Measurements from ENCODE around the gene AOPEP.
A peak's percentile ranks its signal among the peaks of the same experiment; 100 is the strongest.

The AOPEP gene

DNA sequence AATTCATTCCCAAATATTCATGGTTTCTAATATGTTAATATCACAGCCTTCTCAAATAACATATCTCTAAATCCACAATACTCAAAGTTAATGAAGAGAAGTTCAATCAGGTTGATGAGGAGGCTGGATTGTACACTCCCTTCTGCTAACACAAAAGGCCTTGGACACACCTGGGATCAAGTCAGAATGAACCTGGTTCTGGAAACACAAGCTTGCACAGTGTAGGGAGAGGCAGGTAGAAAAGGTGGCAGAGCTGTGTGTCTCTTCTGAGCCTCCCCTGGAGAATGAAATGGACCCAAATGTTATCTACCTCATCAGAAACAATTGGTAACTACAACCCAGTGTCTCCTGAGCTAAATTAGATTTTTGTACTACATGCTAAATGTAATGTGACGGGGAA, 46.5 kb upstream of the AOPEP start:
- no peaks in the 10 kb centered on the region for H3F3A ChIP-seq (ENCODE audit: insufficient read depth, low read length)
- H3K27me3 ChIP-seq (ENCODE audit: insufficient read depth, low read length) = no peaks in the 10 kb centered on the region
- H2AFZ ChIP-seq (ENCODE audit: low read length) = no peak overlapping the region
- no peaks in the 10 kb centered on the region for H4K20me1 ChIP-seq (ENCODE audit: insufficient read depth, low read length)
- H3K79me2 ChIP-seq (ENCODE audit: insufficient read depth, low read length) = no peaks in the 10 kb centered on the region
- no peaks in the 10 kb centered on the region for H3K9me2 ChIP-seq (ENCODE audit: low read depth, low read length)
- H3K27ac ChIP-seq (ENCODE audit: low read depth, low read length, poor library complexity, severe bottlenecking) = no peak overlapping the region
- H3K4me1 ChIP-seq (ENCODE audit: insufficient read depth, low read length, severe bottlenecking) = peaks cover 3% of the 10 kb centered on the region
- no peak overlapping the region for H3K9ac ChIP-seq (ENCODE audit: low read length)
- no peaks in the 10 kb centered on the region for H3K36me3 ChIP-seq (ENCODE audit: insufficient read depth, low read length)
- TF ChIP-seq EZH2 (IDR thresholded peaks at IDR 0.05; ENCODE audit: borderline replicate concordance, low read length) = no peak
- TF ChIP-seq, protein P1, sequence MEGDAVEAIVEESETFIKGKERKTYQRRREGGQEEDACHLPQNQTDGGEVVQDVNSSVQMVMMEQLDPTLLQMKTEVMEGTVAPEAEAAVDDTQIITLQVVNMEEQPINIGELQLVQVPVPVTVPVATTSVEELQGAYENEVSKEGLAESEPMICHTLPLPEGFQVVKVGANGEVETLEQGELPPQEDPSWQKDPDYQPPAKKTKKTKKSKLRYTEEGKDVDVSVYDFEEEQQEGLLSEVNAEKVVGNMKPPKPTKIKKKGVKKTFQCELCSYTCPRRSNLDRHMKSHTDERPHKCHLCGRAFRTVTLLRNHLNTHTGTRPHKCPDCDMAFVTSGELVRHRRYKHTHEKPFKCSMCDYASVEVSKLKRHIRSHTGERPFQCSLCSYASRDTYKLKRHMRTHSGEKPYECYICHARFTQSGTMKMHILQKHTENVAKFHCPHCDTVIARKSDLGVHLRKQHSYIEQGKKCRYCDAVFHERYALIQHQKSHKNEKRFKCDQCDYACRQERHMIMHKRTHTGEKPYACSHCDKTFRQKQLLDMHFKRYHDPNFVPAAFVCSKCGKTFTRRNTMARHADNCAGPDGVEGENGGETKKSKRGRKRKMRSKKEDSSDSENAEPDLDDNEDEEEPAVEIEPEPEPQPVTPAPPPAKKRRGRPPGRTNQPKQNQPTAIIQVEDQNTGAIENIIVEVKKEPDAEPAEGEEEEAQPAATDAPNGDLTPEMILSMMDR (IDR thresholded peaks at IDR 0.05; ENCODE audit: low read length) = no peak
- no peak overlapping the region for H3K4me2 ChIP-seq (ENCODE audit: low read length)
- H3K9me3 ChIP-seq (ENCODE audit: low read length) = no peaks in the 10 kb centered on the region
- H3K4me3 ChIP-seq (ENCODE audit: low read depth, low read length, poor library complexity, severe bottlenecking) = no peak overlapping the region

DNA sequence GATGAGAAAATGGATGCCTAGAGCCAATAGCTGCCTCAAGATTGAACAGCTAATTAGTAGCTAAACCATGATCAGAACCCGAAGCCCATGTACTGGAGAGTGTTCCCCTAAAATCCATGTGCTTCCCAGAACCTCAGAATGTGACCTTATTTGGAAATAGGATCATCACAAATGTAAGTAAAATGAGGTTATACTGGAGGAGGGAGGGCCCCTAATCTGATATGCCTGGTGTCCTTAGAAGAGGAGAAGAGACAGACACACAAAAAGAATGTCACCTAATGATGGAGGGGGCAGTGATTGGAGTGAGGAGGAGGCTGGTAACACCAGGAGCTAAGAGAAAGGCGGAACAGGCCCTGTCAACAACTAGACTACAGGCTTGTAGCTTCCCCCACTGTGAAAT, 45.9 kb upstream of the AOPEP start:
- Histone ChIP-seq H2AFZ (ENCODE audit: low read length) (no peak overlapping the region), H3K79me2 (ENCODE audit: insufficient read depth, low read length) (no peaks in the 10 kb centered on the region), H3F3A (ENCODE audit: insufficient read depth, low read length) (no peaks in the 10 kb centered on the region)

DNA sequence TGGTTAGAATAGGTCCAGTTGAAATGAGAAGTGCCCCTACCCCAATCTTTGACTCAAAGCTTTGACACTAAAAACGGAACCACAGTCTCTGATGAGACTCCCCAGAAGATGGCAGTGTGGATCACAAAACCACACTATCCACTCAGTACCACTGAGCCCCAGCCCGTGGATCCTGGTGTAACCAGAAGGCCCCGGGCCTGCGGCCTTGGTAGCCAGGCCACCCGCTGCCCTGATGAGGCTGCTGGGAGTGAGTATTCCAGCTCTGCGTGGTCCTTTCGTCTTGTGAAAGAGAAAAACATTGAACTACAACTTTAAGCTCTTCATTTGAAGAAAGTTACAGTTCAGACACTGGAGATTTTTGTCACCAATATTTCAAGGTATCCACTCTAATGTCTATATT, 45.0 kb upstream of the AOPEP start:
- Histone ChIP-seq H3K9me2 (ENCODE audit: low read depth, low read length) (no peaks in the 10 kb centered on the region), H3K4me1 (ENCODE audit: insufficient read depth, low read length, severe bottlenecking) (peaks cover 3% of the 10 kb centered on the region), H3K36me3 (ENCODE audit: insufficient read depth, low read length) (no peaks in the 10 kb centered on the region), H3K9me3 (ENCODE audit: low read length) (no peaks in the 10 kb centered on the region), H3K9ac (ENCODE audit: low read length) (no peak overlapping the region), H3K27ac (ENCODE audit: low read depth, low read length, poor library complexity, severe bottlenecking) (no peak overlapping the region), H4K20me1 (ENCODE audit: insufficient read depth, low read length) (no peaks in the 10 kb centered on the region), H3K27me3 (ENCODE audit: insufficient read depth, low read length) (no peaks in the 10 kb centered on the region), H3K4me2 (ENCODE audit: low read length) (no peak overlapping the region), H3K79me2 (ENCODE audit: insufficient read depth, low read length) (no peaks in the 10 kb centered on the region), H3K4me3 (ENCODE audit: low read depth, low read length, poor library complexity, severe bottlenecking) (no peak overlapping the region), H3F3A (ENCODE audit: insufficient read depth, low read length) (no peaks in the 10 kb centered on the region), H2AFZ (ENCODE audit: low read length) (no peak overlapping the region)
- no peak for TF ChIP-seq EZH2 (IDR thresholded peaks at IDR 0.05; ENCODE audit: borderline replicate concordance, low read length)
- TF ChIP-seq, protein P1 (IDR thresholded peaks at IDR 0.05; ENCODE audit: low read length) = peak; percentile 86

More for the DNA sequence above, 45.9 kb upstream of the AOPEP start:
- H3K4me2 ChIP-seq (ENCODE audit: low read length) = no peak overlapping the region
- H3K4me1 ChIP-seq (ENCODE audit: insufficient read depth, low read length, severe bottlenecking) = peaks cover 3% of the 10 kb centered on the region
- H3K9me3 ChIP-seq (ENCODE audit: low read length) = no peaks in the 10 kb centered on the region
- H3K27ac ChIP-seq (ENCODE audit: low read depth, low read length, poor library complexity, severe bottlenecking) = no peak overlapping the region
- TF ChIP-seq, protein P1 (IDR thresholded peaks at IDR 0.05; ENCODE audit: low read length) = no peak
- no peak for TF ChIP-seq EZH2 (IDR thresholded peaks at IDR 0.05; ENCODE audit: borderline replicate concordance, low read length)
- no peaks in the 10 kb centered on the region for H4K20me1 ChIP-seq (ENCODE audit: insufficient read depth, low read length)
- no peak overlapping the region for H3K4me3 ChIP-seq (ENCODE audit: low read depth, low read length, poor library complexity, severe bottlenecking)
- no peak overlapping the region for H3K9ac ChIP-seq (ENCODE audit: low read length)
- no peaks in the 10 kb centered on the region for H3K36me3 ChIP-seq (ENCODE audit: insufficient read depth, low read length)
- H3K27me3 ChIP-seq (ENCODE audit: insufficient read depth, low read length) = no peaks in the 10 kb centered on the region
- H3K9me2 ChIP-seq (ENCODE audit: low read depth, low read length) = no peaks in the 10 kb centered on the region

Measured in OCI-LY1 (cell line).